ENCODE results near the gene EIF5AL1. TPM values are rescaled to one million over a fixed set of nuclear protein-coding genes. Genes with fewer than 3 reads are reported as not detected.

Gene EIF5AL1
- total and polyA plus RNA-seq, 2 of the 8 experiments (the other 6 are each of a cell fraction or from before 2014, with no cell fraction given), result 1.7 to 2.2 TPM

DNA sequence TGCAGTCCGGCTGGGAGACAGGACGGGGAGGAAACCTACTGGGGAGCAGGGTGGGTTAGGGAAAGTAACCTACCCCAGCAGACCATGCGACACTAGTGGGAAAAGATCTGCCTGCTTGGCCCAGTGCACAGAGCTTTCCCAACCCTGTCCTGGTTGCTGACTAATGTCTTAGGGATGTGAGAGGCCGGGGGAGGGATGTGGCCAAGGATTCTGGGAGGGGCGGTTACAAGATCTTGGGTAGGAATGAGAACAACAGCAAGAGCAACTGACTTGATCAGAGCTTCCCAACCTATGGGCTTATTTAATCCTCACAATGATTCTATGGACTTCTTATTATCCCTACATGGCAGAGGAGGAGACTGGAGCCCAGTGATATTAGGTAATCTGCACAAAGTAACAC, 24.0 kb upstream of the EIF5AL1 start:
- ChIA-PET CTCF (ENCODE audit: partially characterized antibody) (interaction anchor here (0.7 to 10.0 kb wide), 37 partner anchors 8 to 361 kb away, joined by 3 to 101 read pairs (median 6); partner anchors contain the start of genes PPIF and ZCCHC24), POLR2A (ENCODE audit: partially characterized antibody) (interaction anchor here (1.2 kb wide), 1 partner anchor 44 kb away, joined by 3 read pairs; no protein-coding TSS in a partner anchor)
- WGBS, 2 experiments (ENCODE audit: extremely low coverage in 1 of 2, insufficient coverage in 1 of 2, insufficient read length in 1 of 2, insufficient replicate concordance in 2 of 2, low coverage in 1 of 2, low lambda C conversion rate in 2 of 2, missing lambda C conversion rate in 1 of 2), result 82% methylated on average over 5 of the region's 5 CpGs; no CpG with 5 or more reads in 1 of the 2 experiments
- Histone ChIP-seq H3K79me2 (ENCODE audit: control insufficient read depth in 1 of 2, insufficient read depth in 2 of 2, low read length in 2 of 2) (no peaks in the 10 kb centered on the region), H3K79me1 (ENCODE audit: low read depth, low read length) (no peaks in the 10 kb centered on the region), H4K91ac (replicated peaks; ENCODE audit: insufficient read length, low read length) (no peak overlapping the region), H2BK5ac (ENCODE audit: low read depth, low read length) (no peak overlapping the region), H3K9ac (replicated peaks in 1 of 4; ENCODE audit: extremely low read depth in 1 of 4, low read depth in 3 of 4, low read length in 3 of 4) (no peak overlapping the region), H3K4me2 (ENCODE audit: insufficient read depth in 1 of 2, low read depth in 2 of 2, low read length in 2 of 2) (no peak overlapping the region), H3K18ac (ENCODE audit: extremely low read depth, low read length) (no peak overlapping the region), H2BK12ac (ENCODE audit: low read depth, low read length) (no peak overlapping the region), H4K5ac (ENCODE audit: insufficient read length, low read depth, low read length) (no peak overlapping the region), H3K56ac (replicated peaks; ENCODE audit: insufficient read length, low read depth, low read length) (no peak overlapping the region), H4K8ac (ENCODE audit: extremely low read depth, insufficient read depth, low read length) (no peak overlapping the region), H3K9me3 (ENCODE audit: insufficient read depth in 2 of 2, low read depth in 1 of 2, low read length in 1 of 2) (no peaks in the 10 kb centered on the region), H3K23me2 (ENCODE audit: low read depth, low read length) (no peaks in the 10 kb centered on the region), H3K36me3 (ENCODE audit: control insufficient read depth in 2 of 4, insufficient read depth in 4 of 4, low read length in 3 of 4) (no peaks in the 10 kb centered on the region), H3K27me3 (replicated peaks in 1 of 4; ENCODE audit: control insufficient read depth in 3 of 4, extremely low read depth in 1 of 4, insufficient read depth in 3 of 4, low read length in 3 of 4) (peaks cover 0 to 4% (median 0%) of the 10 kb centered on the region in 4 experiments; a peak in 2 of 7 replicates), H2BK120ac (replicated peaks; ENCODE audit: low read depth, low read length) (no peak overlapping the region), H3K4me3 (ENCODE audit: extremely low read depth in 1 of 4, insufficient read depth in 2 of 4, low read depth in 3 of 4, low read length in 4 of 4) (no peak overlapping the region), H3K23ac (ENCODE audit: insufficient read length) (no peak overlapping the region), H2BK15ac (ENCODE audit: low read length) (no peak overlapping the region), H2AFZ (ENCODE audit: low read length) (no peak overlapping the region), H2BK20ac (ENCODE audit: low read length) (no peak overlapping the region), H2AK5ac (ENCODE audit: low read depth, low read length) (no peak overlapping the region), H3K27ac (ENCODE audit: low read depth, low read length) (no peak overlapping the region), H3K4ac (replicated peaks; ENCODE audit: insufficient read length, low read depth, low read length) (no peak overlapping the region), H3K14ac (ENCODE audit: insufficient read length) (no peak overlapping the region), H4K20me1 (replicated peaks in 1 of 2; ENCODE audit: control insufficient read depth in 1 of 2, insufficient read depth in 2 of 2, low read length in 2 of 2) (no peaks in the 10 kb centered on the region), H3K4me1 (replicated peaks in 1 of 4; ENCODE audit: control insufficient read depth in 3 of 4, insufficient read depth in 4 of 4, low read length in 3 of 4) (peaks cover 0 to 3% (median 0%) of the 10 kb centered on the region in 4 experiments; a peak in 1 of 7 replicates)
- DNase-seq (ENCODE audit: low read depth in 1 of 2, low spot score in 2 of 2) (no peak), FAIRE-seq (no peak)
- TF ChIP-seq SUZ12 (IDR thresholded peaks at IDR 0.05; ENCODE audit: low read length) (no peak), POLR2AphosphoS5 (IDR thresholded peaks at IDR 0.05; ENCODE audit: low read depth, low read length) (no peak), RXRA (IDR thresholded peaks at IDR 0.05; ENCODE audit: insufficient read depth, low read depth, low read length) (no peak), KDM5A (IDR thresholded peaks at IDR 0.05; ENCODE audit: low read length) (no peak), RFX5 (IDR thresholded peaks at IDR 0.05; ENCODE audit: borderline replicate concordance, low read depth, low read length) (no peak), CTBP2 (IDR thresholded peaks at IDR 0.05; ENCODE audit: borderline replicate concordance, insufficient read depth, insufficient read length, low read length) (no peak), GTF2F1 (IDR thresholded peaks at IDR 0.05; ENCODE audit: borderline replicate concordance, low read depth, low read length) (no peak), ZNF274 (IDR thresholded peaks at IDR 0.05; ENCODE audit: borderline replicate concordance, extremely low read depth, low read length) (no peak), KDM4A (IDR thresholded peaks at IDR 0.05; ENCODE audit: low read depth, low read length, severe bottlenecking) (no peak), EGR1 (IDR thresholded peaks at IDR 0.05; ENCODE audit: borderline replicate concordance, low read depth, low read length) (no peak), JUN (IDR thresholded peaks at IDR 0.05; ENCODE audit: low read depth, low read length) (no peak)
- TF ChIP-seq, protein P1, sequence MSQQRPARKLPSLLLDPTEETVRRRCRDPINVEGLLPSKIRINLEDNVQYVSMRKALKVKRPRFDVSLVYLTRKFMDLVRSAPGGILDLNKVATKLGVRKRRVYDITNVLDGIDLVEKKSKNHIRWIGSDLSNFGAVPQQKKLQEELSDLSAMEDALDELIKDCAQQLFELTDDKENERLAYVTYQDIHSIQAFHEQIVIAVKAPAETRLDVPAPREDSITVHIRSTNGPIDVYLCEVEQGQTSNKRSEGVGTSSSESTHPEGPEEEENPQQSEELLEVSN (IDR thresholded peaks at IDR 0.05), result no peak
